Esophagus muscularis mucosa (tissue), 4 donors: ENCODE results near the gene RERE. TPM values are rescaled to one million over a fixed set of nuclear protein-coding genes. Genes with fewer than 3 reads are reported as not detected.

ENCODE experiments used
- DNase-seq: peaks from one replicate; pipeline ENCODE4 v3.0.0-alpha.2; 2017; ENCODE audit errors: extremely low spot score
- H3K27ac ChIP-seq, 4 donors: fragments of 200-600 bp; sonication (generic); replicated peaks in 1 of 4; 1 replicate in 3 of 4; 2 replicates in 1 of 4; pipeline ENCODE4 v1.5.1; 2016 to 2019; ENCODE audit warnings: mild to moderate bottlenecking in 1 of 4
- H3K27me3 ChIP-seq, 4 donors: fragments of 200-600 bp; sonication (generic); one replicate each; pipeline versions ENCODE4 v1.5.1 to v1.6.0; 2016 to 2019
- H3K36me3 ChIP-seq, 4 donors: fragments of 200-600 bp; sonication (generic); one replicate each; pipeline ENCODE4 v1.5.1; 2016 to 2019
- H3K4me1 ChIP-seq, 4 donors: fragments of 200-600 bp; sonication (generic); one replicate each; pipeline ENCODE4 v1.5.1; 2016 to 2019
- H3K4me3 ChIP-seq, 4 donors: fragments of 200-600 bp; sonication (generic); 1 replicate in 2 of 4; 2 replicates in 2 of 4; pipeline ENCODE4 v1.5.1; 2016 to 2019; ENCODE audit warnings: mild to moderate bottlenecking in 4 of 4, moderate library complexity in 1 of 4
- H3K9me3 ChIP-seq, 4 donors: fragments of 200-600 bp; sonication (generic); 1 replicate in 3 of 4; 2 replicates in 1 of 4; pipeline ENCODE4 v1.5.1; 2016 to 2019
- EP300 ChIP-seq: sonication (generic); formaldehyde crosslinking; IDR thresholded peaks from one replicate; pipeline ENCODE4 v1.6.1; 2017; ENCODE audit warnings: antibody characterized with exemption
- POLR2A ChIP-seq: fragments of 450-650 bp; IDR thresholded peaks from one replicate; pipeline ENCODE4 v1.6.1; 2017; ENCODE audit warnings: antibody characterized with exemption, moderate library complexity, mild to moderate bottlenecking, low read depth
- POLR2AphosphoS5 ChIP-seq, 2 donors: sonication (generic); formaldehyde crosslinking; IDR thresholded peaks; one replicate each; pipeline ENCODE4 v1.6.1; 2017; ENCODE audit warnings: antibody characterized with exemption in 2 of 2
- WGBS: methylation state at CpG from one replicate; pipeline ENCODE4 v1.1.5; 2018; 5-methylcytosine and 5-hydroxymethylcytosine counted together
- intact Hi-C: fragments of 100-400 bp; cut with DNase I; formaldehyde crosslinking; loops from one replicate; pipeline ENCODE4 v1.15.1; 2023
- total RNA-seq, 4 donors: library from RNA; depleted of rRNA; stranded (reverse); fragments of >200 nt; gene quantifications; one replicate each; pipeline versions ENCODE4 v1.1.0 to v1.2.1, GENCODE V29; 2016
- TF ChIP-seq, protein P1 (sequence below), 3 experiments: fragments of 200-600 bp in 2 of 3; fragments of 450-650 bp in 1 of 3; sonication (generic) in 2 of 3; IDR thresholded peaks; one replicate each; pipeline ENCODE4 v1.5.1; 2017 to 2019; ENCODE audit warnings: antibody characterized with exemption in 3 of 3, mild to moderate bottlenecking in 2 of 3, moderate library complexity in 1 of 3

Gene RERE
- total RNA-seq, 4 donors from 2014 or later: 133 to 212 (median 168) TPM

DNA sequence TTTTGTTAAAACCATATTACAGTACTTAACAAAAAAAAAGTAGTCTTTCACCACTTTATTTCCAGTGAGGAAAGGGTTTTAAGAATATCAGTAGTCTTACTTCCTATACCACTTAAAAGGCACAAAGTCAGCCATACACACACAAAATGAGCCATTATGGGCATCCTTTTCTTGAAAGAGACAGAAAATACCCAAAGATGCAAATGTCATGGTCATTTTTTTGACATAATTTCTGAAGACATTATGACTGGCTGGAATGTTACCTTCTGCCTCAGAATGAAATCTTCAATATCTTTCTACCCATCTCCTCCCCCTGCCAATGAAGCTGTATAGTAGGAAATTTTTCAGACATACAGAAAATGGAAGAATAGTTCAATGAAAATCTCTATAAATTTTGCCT lies 261.9 kb downstream of the RERE start:
- H3K4me1 ChIP-seq: peaks cover 4 to 20% (median 9%) of the 10 kb centered on the region in 4 donors
- no peaks in the 10 kb centered on the region for H3K9me3 ChIP-seq
- TF ChIP-seq POLR2A (no peak), EP300 (no peak), POLR2AphosphoS5 (IDR thresholded peaks at IDR 0.05) (no peak)
- TF ChIP-seq, protein P1, sequence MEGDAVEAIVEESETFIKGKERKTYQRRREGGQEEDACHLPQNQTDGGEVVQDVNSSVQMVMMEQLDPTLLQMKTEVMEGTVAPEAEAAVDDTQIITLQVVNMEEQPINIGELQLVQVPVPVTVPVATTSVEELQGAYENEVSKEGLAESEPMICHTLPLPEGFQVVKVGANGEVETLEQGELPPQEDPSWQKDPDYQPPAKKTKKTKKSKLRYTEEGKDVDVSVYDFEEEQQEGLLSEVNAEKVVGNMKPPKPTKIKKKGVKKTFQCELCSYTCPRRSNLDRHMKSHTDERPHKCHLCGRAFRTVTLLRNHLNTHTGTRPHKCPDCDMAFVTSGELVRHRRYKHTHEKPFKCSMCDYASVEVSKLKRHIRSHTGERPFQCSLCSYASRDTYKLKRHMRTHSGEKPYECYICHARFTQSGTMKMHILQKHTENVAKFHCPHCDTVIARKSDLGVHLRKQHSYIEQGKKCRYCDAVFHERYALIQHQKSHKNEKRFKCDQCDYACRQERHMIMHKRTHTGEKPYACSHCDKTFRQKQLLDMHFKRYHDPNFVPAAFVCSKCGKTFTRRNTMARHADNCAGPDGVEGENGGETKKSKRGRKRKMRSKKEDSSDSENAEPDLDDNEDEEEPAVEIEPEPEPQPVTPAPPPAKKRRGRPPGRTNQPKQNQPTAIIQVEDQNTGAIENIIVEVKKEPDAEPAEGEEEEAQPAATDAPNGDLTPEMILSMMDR (IDR thresholded peaks at IDR 0.05): no peak
- intact Hi-C loops: no loop called here
- no peak overlapping the region for H3K27ac ChIP-seq
- peaks cover 0 to 4% (median 2%) of the 10 kb centered on the region in 4 donors for H3K36me3 ChIP-seq
- DNase-seq: no peak
- H3K27me3 ChIP-seq: no peaks in the 10 kb centered on the region
- no peak overlapping the region for H3K4me3 ChIP-seq

DNA sequence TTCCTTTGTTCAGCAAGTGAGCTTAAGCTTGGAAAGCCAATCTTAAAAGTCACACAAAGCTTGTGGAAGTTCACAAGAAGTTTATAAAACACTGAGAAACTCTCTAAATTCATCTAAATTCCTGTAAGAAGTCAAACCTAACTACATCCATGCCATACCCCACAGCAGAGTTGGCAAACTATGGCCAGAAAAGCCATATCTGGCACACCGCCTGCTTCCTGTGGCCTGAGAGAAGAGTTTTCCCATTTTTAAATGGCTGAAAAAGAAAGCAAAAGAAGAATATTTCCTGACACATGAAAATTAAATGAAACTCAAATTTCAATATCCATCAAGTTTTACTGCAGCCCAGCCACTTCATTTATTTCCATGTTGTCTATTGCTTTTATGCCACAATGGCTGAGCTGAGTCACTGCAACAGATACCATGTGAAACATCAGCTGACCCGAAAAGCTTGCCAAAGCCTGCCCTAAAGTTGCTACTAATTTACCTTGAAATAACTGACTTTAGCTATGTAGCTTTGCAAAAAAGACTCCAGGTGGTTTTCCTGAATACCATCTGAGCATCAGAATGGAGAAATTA lies 262.4 kb downstream of the RERE start:
- no peak for TF ChIP-seq EP300
- TF ChIP-seq, protein P1 (IDR thresholded peaks at IDR 0.05): no peak
- 84% methylated on average over 2 of the region's 2 CpGs for WGBS
- H3K9me3 ChIP-seq: no peaks in the 10 kb centered on the region
- no peak overlapping the region for H3K27ac ChIP-seq
- intact Hi-C loops: no loop called here
- no peak overlapping the region for H3K4me3 ChIP-seq
- no peak for DNase-seq
- H3K4me1 ChIP-seq: peaks cover 4 to 24% (median 10%) of the 10 kb centered on the region in 4 donors
- peaks cover 0 to 4% (median 2%) of the 10 kb centered on the region in 4 donors for H3K36me3 ChIP-seq
- H3K27me3 ChIP-seq: no peaks in the 10 kb centered on the region

DNA sequence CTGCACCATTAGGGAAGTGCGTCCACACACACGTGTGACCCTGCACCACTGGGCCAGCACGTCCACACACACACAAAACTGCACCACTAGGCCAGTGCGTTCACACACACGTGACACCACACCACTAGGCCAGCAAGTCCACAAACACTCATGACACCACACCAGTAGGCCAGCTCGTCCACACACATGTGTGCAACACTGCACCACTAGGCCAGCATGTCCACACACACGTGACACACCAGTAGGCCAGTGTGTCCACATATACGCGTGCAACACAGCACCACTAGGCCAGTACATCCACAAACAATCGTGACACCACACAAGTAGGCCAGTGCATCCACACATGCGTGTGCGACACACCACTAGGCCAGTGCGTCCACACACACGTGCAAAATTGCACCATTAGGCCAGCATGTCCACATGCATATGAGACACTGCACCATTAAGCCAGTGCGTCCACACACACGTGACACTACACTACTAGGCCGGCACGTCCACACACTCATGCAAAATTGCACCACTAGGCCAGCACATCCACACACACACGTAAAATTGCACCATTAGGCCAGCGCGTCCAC lies 264.5 kb downstream of the RERE start:
- Histone ChIP-seq H3K9me3 (no peaks in the 10 kb centered on the region), H3K4me1 (peaks cover 4 to 24% (median 13%) of the 10 kb centered on the region in 4 donors), H3K27me3 (no peaks in the 10 kb centered on the region), H3K36me3 (peaks cover 0 to 4% (median 2%) of the 10 kb centered on the region in 4 donors), H3K27ac (no peak overlapping the region), H3K4me3 (no peak overlapping the region)
- WGBS: 93% methylated on average over 16 of the region's 21 CpGs
- DNase-seq: no peak
- TF ChIP-seq POLR2AphosphoS5 (IDR thresholded peaks at IDR 0.05): no peak
- TF ChIP-seq POLR2A: no peak
- TF ChIP-seq, protein P1 (IDR thresholded peaks at IDR 0.05): no peak
- no peak for TF ChIP-seq EP300
- intact Hi-C loops: no loop called here

DNA sequence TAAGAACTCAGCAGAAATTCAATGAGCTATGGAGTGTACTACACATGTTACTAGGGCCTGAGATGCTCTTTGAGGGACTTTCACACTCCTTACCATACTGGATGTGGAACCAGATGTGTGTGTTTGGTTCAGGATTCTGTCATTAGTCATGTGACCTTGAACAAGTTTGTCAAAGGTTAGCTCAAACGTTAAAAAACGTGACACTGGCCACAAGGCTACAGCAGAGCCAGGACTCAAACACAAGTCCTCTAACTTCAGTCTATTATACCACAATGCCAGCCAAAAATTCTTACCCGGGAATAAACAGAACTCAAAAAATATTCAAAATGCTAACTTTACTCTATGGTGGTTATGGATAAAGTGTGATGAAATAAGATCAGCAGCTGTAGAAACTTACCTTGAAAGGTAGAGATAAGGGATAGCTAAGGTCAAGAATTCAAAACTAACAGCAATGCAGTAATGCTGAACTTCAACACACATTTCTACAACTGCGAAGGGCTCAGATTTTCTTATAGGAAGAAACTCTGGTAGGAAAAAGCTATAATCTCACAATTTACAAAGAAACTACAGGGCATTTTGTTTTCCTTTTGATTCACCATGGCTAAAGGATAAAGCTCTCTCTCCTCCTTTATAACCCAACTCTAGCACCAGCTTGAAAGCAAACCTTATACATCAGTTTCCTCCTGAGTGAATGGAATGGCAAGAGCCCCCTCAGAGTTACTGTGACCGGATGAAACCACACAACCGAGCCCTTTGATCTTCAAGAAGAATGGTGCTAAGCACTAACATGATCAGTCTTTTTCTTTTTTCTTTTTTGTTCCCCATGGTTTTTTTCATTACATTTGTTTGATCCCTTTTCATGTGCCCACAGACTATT lies 265.6 kb downstream of the RERE start:
- DNase-seq: no peak
- intact Hi-C loops: no loop called here
- 66% methylated on average over 6 of the region's 6 CpGs for WGBS
- no peak overlapping the region for H3K4me3 ChIP-seq
- TF ChIP-seq EP300 (no peak), POLR2A (no peak), POLR2AphosphoS5 (IDR thresholded peaks at IDR 0.05) (no peak)
- TF ChIP-seq, protein P1 (IDR thresholded peaks at IDR 0.05): no peak
- peaks cover 4 to 24% (median 13%) of the 10 kb centered on the region in 4 donors for H3K4me1 ChIP-seq
- H3K27ac ChIP-seq: no peak overlapping the region
- no peaks in the 10 kb centered on the region for H3K9me3 ChIP-seq
- no peaks in the 10 kb centered on the region for H3K27me3 ChIP-seq
- peaks cover 0 to 4% (median 2%) of the 10 kb centered on the region in 4 donors for H3K36me3 ChIP-seq
